Liver (tissue), 9 donors: ENCODE data around the gene ADAMTS6. TPM values are rescaled to one million over a fixed set of nuclear protein-coding genes. Genes with fewer than 3 reads are reported as not detected.

Experiments
- DNase-seq: peaks from one replicate; pipeline ENCODE4 v3.0.0-alpha.2; 2017; ENCODE audit warnings: low spot score
- H3K27ac ChIP-seq, 2 donors: one replicate each; pipeline ENCODE4 v1.7.0; 2013; ENCODE audit warnings: inconsistent platforms in 2 of 2, low read length in 2 of 2, control low read depth in 1 of 2, low read depth in 1 of 2, mild to moderate bottlenecking in 1 of 2
- H3K27me3 ChIP-seq, 4 donors: one replicate each; pipeline versions ENCODE4 v1.6.1 to v1.7.0; 2013; ENCODE audit warnings: low read length in 3 of 4, inconsistent platforms in 1 of 4, mild to moderate bottlenecking in 1 of 4, moderate library complexity in 1 of 4; ENCODE audit not compliant: control insufficient read depth in 4 of 4, insufficient read depth in 4 of 4
- H3K36me3 ChIP-seq, 4 donors: one replicate each; pipeline versions ENCODE4 v1.6.1 to v1.7.0; 2013; ENCODE audit warnings: low read length in 3 of 4, mild to moderate bottlenecking in 3 of 4, low read depth in 1 of 4, moderate library complexity in 1 of 4; ENCODE audit not compliant: control insufficient read depth in 4 of 4, insufficient read depth in 3 of 4
- H3K4me1 ChIP-seq, 4 donors: one replicate each; pipeline versions ENCODE4 v1.6.1 to v1.7.0; 2013; ENCODE audit warnings: low read length in 3 of 4, mild to moderate bottlenecking in 3 of 4, moderate library complexity in 1 of 4; ENCODE audit not compliant: control insufficient read depth in 4 of 4, insufficient read depth in 4 of 4
- H3K4me3 ChIP-seq, 3 donors: one replicate each; pipeline versions ENCODE4 v1.6.1 to v1.7.0; 2013; ENCODE audit warnings: low read length in 3 of 3, control low read depth in 1 of 3, low read depth in 1 of 3, mild to moderate bottlenecking in 1 of 3
- H3K9ac ChIP-seq, 2 donors: one replicate each; pipeline ENCODE4 v1.7.0; 2013; ENCODE audit warnings: low read length in 2 of 2, mild to moderate bottlenecking in 2 of 2, moderate library complexity in 2 of 2, control low read depth in 1 of 2, low read depth in 1 of 2
- H3K9me3 ChIP-seq, 4 donors: one replicate each; pipeline versions ENCODE4 v1.6.1 to v1.7.0; 2013; ENCODE audit warnings: low read length in 3 of 4; ENCODE audit not compliant: control insufficient read depth in 4 of 4
- ATF3 ChIP-seq: IDR thresholded peaks from 2 replicates; pipeline ENCODE4 v1.6.1; 2016; ENCODE audit warnings: antibody characterized with exemption
- EGR1 ChIP-seq, 2 donors: IDR thresholded peaks; 2 replicates each; pipeline ENCODE4 v1.6.1; 2016 to 2018; ENCODE audit warnings: antibody characterized with exemption in 2 of 2, low read depth in 2 of 2
- FOXA1 ChIP-seq: IDR thresholded peaks from 2 replicates; pipeline ENCODE4 v1.6.1; 2016; ENCODE audit warnings: antibody characterized with exemption
- FOXA2 ChIP-seq: IDR thresholded peaks from 2 replicates; pipeline ENCODE4 v1.6.1; 2016; ENCODE audit warnings: antibody characterized with exemption
- GABPA ChIP-seq, 2 donors: IDR thresholded peaks in 1 of 2; conservative IDR thresholded peaks in 1 of 2; 2 replicates each; pipeline ENCODE4 v1.6.1; 2016; ENCODE audit warnings: antibody characterized with exemption in 2 of 2, mild to moderate bottlenecking in 1 of 2, moderate library complexity in 1 of 2
- HNF4A ChIP-seq, 2 donors: conservative IDR thresholded peaks; 2 replicates each; pipeline ENCODE4 v1.6.1; 2016; ENCODE audit warnings: antibody characterized with exemption in 2 of 2, mild to moderate bottlenecking in 2 of 2
- HNF4G ChIP-seq: IDR thresholded peaks from 2 replicates; pipeline ENCODE4 v1.6.1; 2016; ENCODE audit warnings: antibody characterized with exemption
- JUND ChIP-seq, 2 donors: IDR thresholded peaks; 2 replicates each; pipeline ENCODE4 v1.6.1; 2016; ENCODE audit warnings: antibody characterized with exemption in 2 of 2
- MAX ChIP-seq: IDR thresholded peaks from 2 replicates; pipeline ENCODE4 v1.6.1; 2016; ENCODE audit warnings: antibody characterized with exemption
- NR2F2 ChIP-seq: IDR thresholded peaks from 2 replicates; pipeline ENCODE4 v1.6.1; 2016; ENCODE audit warnings: antibody characterized with exemption
- RAD21 ChIP-seq, 2 donors: IDR thresholded peaks; 2 replicates each; pipeline ENCODE4 v1.6.1; 2016; ENCODE audit warnings: antibody characterized with exemption in 2 of 2, mild to moderate bottlenecking in 2 of 2
- REST ChIP-seq: IDR thresholded peaks from 2 replicates; pipeline ENCODE4 v1.6.1; 2016; ENCODE audit warnings: antibody characterized with exemption, mild to moderate bottlenecking
- RXRA ChIP-seq, 2 donors: IDR thresholded peaks; 2 replicates each; pipeline ENCODE4 v1.6.1; 2017 to 2018; ENCODE audit warnings: antibody characterized with exemption in 2 of 2, mild to moderate bottlenecking in 1 of 2
- SP1 ChIP-seq: IDR thresholded peaks from 2 replicates; pipeline ENCODE4 v1.6.1; 2018; ENCODE audit warnings: antibody characterized with exemption, mild to moderate bottlenecking
- TAF1 ChIP-seq: conservative IDR thresholded peaks from 2 replicates; pipeline ENCODE4 v1.6.1; 2016; ENCODE audit warnings: antibody characterized with exemption, mild to moderate bottlenecking
- YY1 ChIP-seq: IDR thresholded peaks from 2 replicates; pipeline ENCODE4 v1.6.1; 2016; ENCODE audit warnings: antibody characterized with exemption, mild to moderate bottlenecking
- ZBTB33 ChIP-seq: IDR thresholded peaks from 2 replicates; pipeline ENCODE4 v1.6.1; 2016; ENCODE audit warnings: antibody characterized with exemption
- WGBS: extraction: QIAGEN DNeasy Blood & Tissue Kit; methylation state at CpG from one replicate; pipeline ENCODE4 v1.1.7; 2013; 5-methylcytosine and 5-hydroxymethylcytosine counted together
- polyA plus RNA-seq, 2 donors: library from polyadenylated mRNA; stranded (reverse) in 1 of 2; unstranded in 1 of 2; fragments of 200-250 nt in 1 of 2; fragments of >200 nt in 1 of 2; fragmentation: Nextera tagmentation in 1 of 2; extraction: Ambion mirVana in 1 of 2; gene quantifications; one replicate each; pipeline versions ENCODE4 v1.2.1 to v1.2.3, GENCODE V29; 2013 to 2015
- total RNA-seq, 2 donors: library from RNA; depleted of rRNA; stranded (reverse); fragments of >200 nt; gene quantifications; one replicate each; pipeline ENCODE4 v1.2.3, GENCODE V29; 2014
- TF ChIP-seq, protein P1 (sequence below): fragments of 150-350 bp; IDR thresholded peaks from 2 replicates; pipeline ENCODE4 v1.5.1; 2017; ENCODE audit warnings: improper control_type of control experiment, low read depth, low read length; ENCODE audit not compliant: missing input control
- donor health status: healthy.
- donor health status: healthy.
- donor health status: healthy.
- donor health status: healthy.
- donor health status: healthy.

ADAMTS6 gene
- total and polyA plus RNA-seq, 4 donors: 0.06 to 2.0 (median 0.59) TPM

- TF ChIP-seq NR2F2 (no peak), HNF4G (no peak), HNF4A (conservative IDR thresholded peaks at IDR 0.05) (no peak), ZBTB33 (no peak), SP1 (no peak), ATF3 (no peak), RAD21 (IDR thresholded peaks at IDR 0.05) (no peak), FOXA2 (no peak), TAF1 (no peak), FOXA1 (no peak), GABPA (IDR thresholded peaks at IDR 0.05 in 1 of 2, conservative IDR thresholded peaks at IDR 0.05 in 1 of 2) (no peak), EGR1 (IDR thresholded peaks at IDR 0.05; ENCODE audit: low read depth in 2 of 2) (no peak), REST (no peak), JUND (IDR thresholded peaks at IDR 0.05) (no peak), RXRA (IDR thresholded peaks at IDR 0.05) (no peak), YY1 (no peak), MAX (no peak)
- TF ChIP-seq, protein P1, sequence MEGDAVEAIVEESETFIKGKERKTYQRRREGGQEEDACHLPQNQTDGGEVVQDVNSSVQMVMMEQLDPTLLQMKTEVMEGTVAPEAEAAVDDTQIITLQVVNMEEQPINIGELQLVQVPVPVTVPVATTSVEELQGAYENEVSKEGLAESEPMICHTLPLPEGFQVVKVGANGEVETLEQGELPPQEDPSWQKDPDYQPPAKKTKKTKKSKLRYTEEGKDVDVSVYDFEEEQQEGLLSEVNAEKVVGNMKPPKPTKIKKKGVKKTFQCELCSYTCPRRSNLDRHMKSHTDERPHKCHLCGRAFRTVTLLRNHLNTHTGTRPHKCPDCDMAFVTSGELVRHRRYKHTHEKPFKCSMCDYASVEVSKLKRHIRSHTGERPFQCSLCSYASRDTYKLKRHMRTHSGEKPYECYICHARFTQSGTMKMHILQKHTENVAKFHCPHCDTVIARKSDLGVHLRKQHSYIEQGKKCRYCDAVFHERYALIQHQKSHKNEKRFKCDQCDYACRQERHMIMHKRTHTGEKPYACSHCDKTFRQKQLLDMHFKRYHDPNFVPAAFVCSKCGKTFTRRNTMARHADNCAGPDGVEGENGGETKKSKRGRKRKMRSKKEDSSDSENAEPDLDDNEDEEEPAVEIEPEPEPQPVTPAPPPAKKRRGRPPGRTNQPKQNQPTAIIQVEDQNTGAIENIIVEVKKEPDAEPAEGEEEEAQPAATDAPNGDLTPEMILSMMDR: no peak
- Histone ChIP-seq H3K9ac (no peak overlapping the region), H3K27me3 (no peaks in the 10 kb centered on the region), H3K27ac (no peak overlapping the region), H3K4me1 (no peaks in the 10 kb centered on the region), H3K9me3 (no peaks in the 10 kb centered on the region), H3K36me3 (no peaks in the 10 kb centered on the region), H3K4me3 (no peak overlapping the region)
- no peak for DNase-seq
- 88% methylated on average over 4 of the region's 4 CpGs for WGBS
These were observed 21.7 kb downstream of the ADAMTS6 start for GRCh38 chr5:65459995-65460394.
